ENCODE measurements around the gene HIGD1C.
"Not testable (repeated sequence)": the region's sequence is repeated elsewhere in the genome, so short reads cannot be mapped to it uniquely, and the experiment has no call there.

The HIGD1C gene

DNA sequence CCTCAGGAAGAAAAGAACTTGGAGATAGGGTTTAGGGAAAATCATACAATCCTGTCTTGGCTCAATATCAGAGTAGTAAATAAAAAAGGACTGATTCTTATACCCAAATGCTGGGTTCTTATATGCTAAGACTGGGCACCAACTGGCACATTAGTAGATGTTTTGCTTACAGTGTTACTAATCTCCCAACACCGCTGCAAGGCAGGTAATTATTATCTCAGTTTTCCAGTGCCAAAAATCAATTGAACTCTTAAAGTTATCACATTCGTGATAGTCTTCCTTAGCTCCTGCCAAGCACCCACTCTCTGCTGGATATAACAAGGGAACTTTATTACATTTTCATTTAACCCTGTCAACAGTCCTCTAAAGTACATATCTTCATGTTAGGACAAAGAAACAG, 25.0 kb upstream of the HIGD1C start:
- TF ChIP-seq, protein P1, sequence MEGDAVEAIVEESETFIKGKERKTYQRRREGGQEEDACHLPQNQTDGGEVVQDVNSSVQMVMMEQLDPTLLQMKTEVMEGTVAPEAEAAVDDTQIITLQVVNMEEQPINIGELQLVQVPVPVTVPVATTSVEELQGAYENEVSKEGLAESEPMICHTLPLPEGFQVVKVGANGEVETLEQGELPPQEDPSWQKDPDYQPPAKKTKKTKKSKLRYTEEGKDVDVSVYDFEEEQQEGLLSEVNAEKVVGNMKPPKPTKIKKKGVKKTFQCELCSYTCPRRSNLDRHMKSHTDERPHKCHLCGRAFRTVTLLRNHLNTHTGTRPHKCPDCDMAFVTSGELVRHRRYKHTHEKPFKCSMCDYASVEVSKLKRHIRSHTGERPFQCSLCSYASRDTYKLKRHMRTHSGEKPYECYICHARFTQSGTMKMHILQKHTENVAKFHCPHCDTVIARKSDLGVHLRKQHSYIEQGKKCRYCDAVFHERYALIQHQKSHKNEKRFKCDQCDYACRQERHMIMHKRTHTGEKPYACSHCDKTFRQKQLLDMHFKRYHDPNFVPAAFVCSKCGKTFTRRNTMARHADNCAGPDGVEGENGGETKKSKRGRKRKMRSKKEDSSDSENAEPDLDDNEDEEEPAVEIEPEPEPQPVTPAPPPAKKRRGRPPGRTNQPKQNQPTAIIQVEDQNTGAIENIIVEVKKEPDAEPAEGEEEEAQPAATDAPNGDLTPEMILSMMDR (conservative IDR thresholded peaks at IDR 0.05; ENCODE audit: low read depth, low read length), result no peak
- no peak overlapping the region for H3K4me3 ChIP-seq (ENCODE audit: low read length)
- no peak for DNase-seq (ENCODE audit: low read depth)

DNA sequence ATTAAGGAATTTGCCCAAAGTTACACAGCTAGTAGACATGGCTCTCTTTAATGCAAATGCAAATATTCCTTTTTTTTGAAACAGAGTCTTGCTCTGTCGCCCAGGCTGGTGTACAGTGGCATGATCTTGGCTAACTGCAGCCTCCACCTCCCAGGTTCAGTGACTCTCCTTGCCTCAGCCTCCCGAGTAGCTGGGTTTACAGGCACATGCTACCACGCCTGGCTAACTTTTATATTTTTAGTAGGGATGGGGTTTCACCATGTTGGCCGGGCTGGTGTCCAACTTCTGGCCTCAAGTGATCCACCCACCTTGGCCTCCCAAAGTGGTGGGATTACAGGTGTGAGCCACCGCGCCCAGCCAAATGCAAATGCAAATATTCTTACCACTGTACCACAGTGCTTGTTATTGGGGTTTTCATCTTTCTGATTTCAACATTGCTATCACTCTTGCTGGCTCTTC, 24.5 kb upstream of the HIGD1C start:
- H3K4me3 ChIP-seq (ENCODE audit: low read length), result no peak overlapping the region
- TF ChIP-seq, protein P1 (conservative IDR thresholded peaks at IDR 0.05; ENCODE audit: low read depth, low read length), result no peak
- no peak for DNase-seq (ENCODE audit: low read depth)

GRCh38 chr12:50928392-50928791, 24.0 kb upstream of the HIGD1C start:
- no peak overlapping the region for H3K4me3 ChIP-seq (ENCODE audit: low read length)
- TF ChIP-seq, protein P1 (conservative IDR thresholded peaks at IDR 0.05; ENCODE audit: low read depth, low read length), result no peak
- DNase-seq (ENCODE audit: low read depth), result no peak

- TF ChIP-seq, protein P1 (conservative IDR thresholded peaks at IDR 0.05; ENCODE audit: low read depth, low read length), result no peak
- DNase-seq (ENCODE audit: low read depth), result no peak
- H3K4me3 ChIP-seq (ENCODE audit: low read length), result no peak overlapping the region
Measured at GRCh38 chr12:50929831-50930230, 22.5 kb upstream of the HIGD1C start.

- not testable (repeated sequence) for H3K4me3 ChIP-seq (ENCODE audit: low read length); DNase-seq (ENCODE audit: low read depth)
Measured at GRCh38 chr12:50930477-50930876, 21.9 kb upstream of the HIGD1C start.

GRCh38 chr12:50932787-50933280, 19.5 kb upstream of the HIGD1C start:
- DNase-seq (ENCODE audit: low read depth), result no peak
- TF ChIP-seq, protein P1 (conservative IDR thresholded peaks at IDR 0.05; ENCODE audit: low read depth, low read length), result no peak

GRCh38 chr12:50933459-50934124, 18.8 kb upstream of the HIGD1C start:
- H3K4me3 ChIP-seq (ENCODE audit: low read length), result no peak overlapping the region
- DNase-seq (ENCODE audit: low read depth), result no peak
- TF ChIP-seq, protein P1 (conservative IDR thresholded peaks at IDR 0.05; ENCODE audit: low read depth, low read length), result no peak

More at GRCh38 chr12:50932787-50933280, 19.5 kb upstream of the HIGD1C start:
- H3K4me3 ChIP-seq (ENCODE audit: low read length), result no peak overlapping the region
